Gastrocnemius medialis (tissue), 4 donors: ENCODE measurements around the gene SYNRG.

ENCODE experiments used
- CTCF ChIP-seq, 5 experiments: fragments of 450-650 bp in 3 of 5; fragments of 200-600 bp in 2 of 5; sonication (generic) in 2 of 5; IDR thresholded peaks in 4 of 5; conservative IDR thresholded peaks in 1 of 5; 1 replicate in 4 of 5; 2 replicates in 1 of 5; pipeline ENCODE4 v1.5.1; 2016 to 2019; ENCODE audit warnings: antibody characterized with exemption in 5 of 5, mild to moderate bottlenecking in 3 of 5, moderate library complexity in 3 of 5
- POLR2A ChIP-seq, 2 donors: fragments of 450-650 bp; IDR thresholded peaks; one replicate each; pipeline ENCODE4 v1.6.1; 2017; ENCODE audit warnings: antibody characterized with exemption in 2 of 2, mild to moderate bottlenecking in 2 of 2, moderate library complexity in 2 of 2

GRCh38 chr17:37640015-37640414 is 30.8 kb upstream of the SYNRG start:
- TF ChIP-seq POLR2A (IDR thresholded peaks at IDR 0.05), result no peak
- no peak for TF ChIP-seq CTCF (IDR thresholded peaks at IDR 0.05 in 4 of 5, conservative IDR thresholded peaks at IDR 0.05 in 1 of 5)
